Body of pancreas (tissue), 4 donors: Measurements from ENCODE around the gene NFIC.
"Not testable (repeated sequence)": the region's sequence is repeated elsewhere in the genome, so short reads cannot be mapped to it uniquely, and the experiment has no call there.

Source experiments
- POLR2A ChIP-seq, 3 donors: fragments of 450-650 bp; IDR thresholded peaks; one replicate each; pipeline ENCODE4 v1.6.1; 2016; ENCODE audit warnings: antibody characterized with exemption in 3 of 3, mild to moderate bottlenecking in 2 of 3
- TF ChIP-seq, protein P1 (sequence below), 7 experiments: fragments of 450-650 bp in 4 of 7; fragments of 200-600 bp in 3 of 7; sonication (generic) in 3 of 7; IDR thresholded peaks; one replicate each; pipeline ENCODE4 v1.5.1; 2016 to 2019; ENCODE audit warnings: antibody characterized with exemption in 7 of 7

DNA sequence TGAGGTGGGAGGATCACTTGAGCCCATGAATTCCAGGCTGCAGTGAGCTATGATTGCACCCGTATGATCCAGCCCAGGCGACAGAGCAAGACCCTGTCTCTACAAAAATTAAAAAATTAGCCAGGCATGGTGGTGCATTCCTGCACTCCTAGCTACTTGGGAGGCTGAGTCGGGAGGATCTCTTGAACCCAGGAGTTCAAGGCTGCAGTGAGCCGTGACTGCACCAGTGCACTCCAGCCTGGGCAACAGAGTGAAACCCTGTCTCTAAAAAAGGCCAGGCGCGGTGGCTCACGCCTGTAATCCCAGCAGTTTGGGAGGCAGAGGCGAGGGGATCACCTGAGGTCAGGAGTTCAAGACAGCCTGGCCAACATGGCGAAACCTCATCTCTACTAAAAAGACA lies 23.4 kb upstream of the NFIC start:
- TF ChIP-seq, protein P1, sequence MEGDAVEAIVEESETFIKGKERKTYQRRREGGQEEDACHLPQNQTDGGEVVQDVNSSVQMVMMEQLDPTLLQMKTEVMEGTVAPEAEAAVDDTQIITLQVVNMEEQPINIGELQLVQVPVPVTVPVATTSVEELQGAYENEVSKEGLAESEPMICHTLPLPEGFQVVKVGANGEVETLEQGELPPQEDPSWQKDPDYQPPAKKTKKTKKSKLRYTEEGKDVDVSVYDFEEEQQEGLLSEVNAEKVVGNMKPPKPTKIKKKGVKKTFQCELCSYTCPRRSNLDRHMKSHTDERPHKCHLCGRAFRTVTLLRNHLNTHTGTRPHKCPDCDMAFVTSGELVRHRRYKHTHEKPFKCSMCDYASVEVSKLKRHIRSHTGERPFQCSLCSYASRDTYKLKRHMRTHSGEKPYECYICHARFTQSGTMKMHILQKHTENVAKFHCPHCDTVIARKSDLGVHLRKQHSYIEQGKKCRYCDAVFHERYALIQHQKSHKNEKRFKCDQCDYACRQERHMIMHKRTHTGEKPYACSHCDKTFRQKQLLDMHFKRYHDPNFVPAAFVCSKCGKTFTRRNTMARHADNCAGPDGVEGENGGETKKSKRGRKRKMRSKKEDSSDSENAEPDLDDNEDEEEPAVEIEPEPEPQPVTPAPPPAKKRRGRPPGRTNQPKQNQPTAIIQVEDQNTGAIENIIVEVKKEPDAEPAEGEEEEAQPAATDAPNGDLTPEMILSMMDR (IDR thresholded peaks at IDR 0.05), result not testable (repeated sequence)
- TF ChIP-seq POLR2A (IDR thresholded peaks at IDR 0.05), result not testable (repeated sequence)
